Measurements from ENCODE around the gene TAS1R2. TPM values are rescaled to one million over a fixed set of nuclear protein-coding genes. Genes with fewer than 3 reads are reported as not detected.

Gene TAS1R2
- total and polyA plus RNA-seq, 9 of the 15 experiments (the other 6 are each of a cell fraction or from before 2014, with no cell fraction given) = not detected

GRCh38 chr1:18907917-18908845 lies 48.7 kb upstream of the TAS1R2 start (continued):
- TF ChIP-seq CTCF (IDR thresholded peaks at IDR 0.05 in 2 of 3, conservative IDR thresholded peaks at IDR 0.05 in 1 of 3; ENCODE audit: insufficient read depth in 2 of 3, low read depth in 1 of 3, low read length in 3 of 3) (no peak), CSDE1 (IDR thresholded peaks at IDR 0.05) (no peak), VEZF1 (CRISPR knock-in tag; IDR thresholded peaks at IDR 0.05) (peak; percentile 76; the same call in 1 of the 2 replicates), ZNF395 (CRISPR knock-in tag; IDR thresholded peaks at IDR 0.05) (peak; percentile 69), ZNF830 (CRISPR knock-in tag; IDR thresholded peaks at IDR 0.05) (0 out of 2 replicates have a peak, but pooled peaks have one; percentile 9), NFRKB (IDR thresholded peaks at IDR 0.05; ENCODE audit: low read depth) (0 out of 2 replicates have a peak, but pooled peaks have one; percentile 12), ZNF644 (tag; IDR thresholded peaks at IDR 0.05; ENCODE audit: low read depth) (no peak), PRDM10 (IDR thresholded peaks at IDR 0.05; ENCODE audit: partially characterized antibody) (peak; percentile 56), POU5F1 (IDR thresholded peaks at IDR 0.05; ENCODE audit: borderline replicate concordance, low read depth, low read length, partially characterized antibody) (no peak), SLC30A9 (CRISPR knock-in tag; IDR thresholded peaks at IDR 0.05) (no peak), PKNOX1 (IDR thresholded peaks at IDR 0.05) (no peak), CREB1 (IDR thresholded peaks at IDR 0.05) (no peak; the same call in 1 of the 2 replicates), CREB1 (CRISPR knock-in tag; IDR thresholded peaks at IDR 0.05) (no peak), ZBTB5 (IDR thresholded peaks at IDR 0.05) (no peak)
